ENCODE measurements around the gene SF3B4.

SF3B4 gene

GRCh38 chr1:149925751-149926150, 1.9 kb downstream of the SF3B4 start:
- no peak overlapping the region for H3K4me3 ChIP-seq
- H3K27me3 ChIP-seq (ENCODE audit: low read depth): no peaks in the 10 kb centered on the region
- H3K36me3 ChIP-seq (replicated peaks): peaks cover 54% of the 10 kb centered on the region
- no peaks in the 10 kb centered on the region for H3K9me3 ChIP-seq
- peaks cover 9% of the 10 kb centered on the region for H3K4me1 ChIP-seq
- DNase-seq (ENCODE audit: low spot score in 2 of 2): no peak
- in situ Hi-C loops (cut with MboI; ENCODE audit: low sequenced_read_pairs): no loop called here

GRCh38 chr1:149925345-149925744, 2.3 kb downstream of the SF3B4 start:
- Histone ChIP-seq H3K9me3 (no peaks in the 10 kb centered on the region), H3K4me3 (no peak overlapping the region), H3K27me3 (ENCODE audit: low read depth) (no peaks in the 10 kb centered on the region), H3K36me3 (replicated peaks) (peaks cover 54% of the 10 kb centered on the region), H3K4me1 (peaks cover 9% of the 10 kb centered on the region)
- no peak for DNase-seq (ENCODE audit: low spot score in 2 of 2)
- in situ Hi-C loops (cut with MboI; ENCODE audit: low sequenced_read_pairs): no loop called here

GRCh38 chr1:149923626-149924025, 4.0 kb downstream of the SF3B4 start:
- peaks cover 8% of the 10 kb centered on the region for H3K4me1 ChIP-seq
- no peaks in the 10 kb centered on the region for H3K27me3 ChIP-seq (ENCODE audit: low read depth)
- no peaks in the 10 kb centered on the region for H3K9me3 ChIP-seq
- no peak overlapping the region for H3K4me3 ChIP-seq
- no peak for DNase-seq (ENCODE audit: low spot score in 2 of 2)
- peaks cover 54% of the 10 kb centered on the region for H3K36me3 ChIP-seq (replicated peaks)
- in situ Hi-C loops (cut with MboI; ENCODE audit: low sequenced_read_pairs): loop anchor here (25.0 kb wide), 1 partner anchor 239 kb away; no protein-coding TSS in a partner anchor

DNA sequence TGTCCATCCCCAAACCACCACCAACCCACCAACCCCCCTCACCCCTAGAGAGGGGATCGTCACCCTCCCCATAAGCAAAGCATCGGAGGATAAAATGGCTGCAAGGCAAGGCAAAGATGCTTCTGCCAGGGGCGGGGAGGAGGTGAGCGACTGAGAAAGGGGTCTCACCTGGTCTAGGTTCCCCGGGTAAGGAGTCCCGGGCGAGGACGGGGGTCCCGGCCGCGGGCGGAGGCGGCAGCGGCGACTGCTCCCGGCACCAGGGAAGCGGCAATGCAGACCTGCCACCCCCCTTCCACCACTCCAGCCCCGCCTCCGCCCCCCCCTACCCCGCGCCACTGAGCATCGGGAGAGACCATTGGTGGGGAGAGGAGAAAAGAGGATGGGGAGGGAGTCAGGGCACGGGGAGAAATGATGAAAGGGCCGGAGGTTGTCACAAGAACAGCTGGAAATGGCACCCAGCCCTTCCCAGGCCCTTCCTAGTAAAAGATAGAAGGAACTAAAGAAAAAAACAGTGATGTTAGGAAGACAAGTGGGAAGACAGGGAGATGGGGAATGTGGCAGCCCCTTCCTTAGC, 9.9 kb downstream of the SF3B4 start, which contains the start of gene SV2A:
SV2A (minus strand) TSS at position 274 of the 574 bp plus-strand sequence. CDS start 4,004 bp downstream, outside the sequence.
- H3K4me3 ChIP-seq: no peak within 1 kb of the TSS
- no peak for DNase-seq (ENCODE audit: low spot score in 2 of 2)
- peaks cover 8% of the 10 kb centered on the region for H3K36me3 ChIP-seq (replicated peaks)
- H3K27me3 ChIP-seq (ENCODE audit: low read depth): no peaks in the 10 kb centered on the region
- in situ Hi-C loops (cut with MboI; ENCODE audit: low sequenced_read_pairs): loop anchor here (25.0 kb wide), 1 partner anchor 245 kb away; no protein-coding TSS in a partner anchor
- H3K9me3 ChIP-seq: no peaks in the 10 kb centered on the region
- no peaks in the 10 kb centered on the region for H3K4me1 ChIP-seq

DNA sequence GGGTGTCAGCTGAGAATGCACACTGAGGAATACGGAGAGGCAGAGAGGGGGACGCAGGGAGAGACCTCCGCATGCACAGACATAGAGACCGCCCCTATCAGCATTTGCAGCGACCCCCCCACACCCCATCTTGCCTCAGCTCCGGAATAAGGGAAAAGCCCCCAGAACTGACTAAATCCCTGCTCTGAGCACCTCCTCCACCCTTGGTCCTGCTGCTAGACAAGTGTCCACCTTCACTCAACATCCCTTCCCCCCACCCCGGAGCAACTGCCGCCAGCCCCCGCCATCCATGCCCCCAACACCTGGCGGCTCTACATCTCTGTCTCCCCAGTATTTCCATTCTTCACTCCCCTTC, 10.7 kb downstream of the SF3B4 start:
- no peak for DNase-seq (ENCODE audit: low spot score in 2 of 2)
- no peaks in the 10 kb centered on the region for H3K9me3 ChIP-seq
- in situ Hi-C loops (cut with MboI; ENCODE audit: low sequenced_read_pairs): loop anchor here (25.0 kb wide), 1 partner anchor 245 kb away; no protein-coding TSS in a partner anchor
- H3K4me3 ChIP-seq: no peak overlapping the region
- H3K4me1 ChIP-seq: no peaks in the 10 kb centered on the region
- H3K27me3 ChIP-seq (ENCODE audit: low read depth): no peaks in the 10 kb centered on the region
- H3K36me3 ChIP-seq (replicated peaks): peaks cover 3% of the 10 kb centered on the region

DNA sequence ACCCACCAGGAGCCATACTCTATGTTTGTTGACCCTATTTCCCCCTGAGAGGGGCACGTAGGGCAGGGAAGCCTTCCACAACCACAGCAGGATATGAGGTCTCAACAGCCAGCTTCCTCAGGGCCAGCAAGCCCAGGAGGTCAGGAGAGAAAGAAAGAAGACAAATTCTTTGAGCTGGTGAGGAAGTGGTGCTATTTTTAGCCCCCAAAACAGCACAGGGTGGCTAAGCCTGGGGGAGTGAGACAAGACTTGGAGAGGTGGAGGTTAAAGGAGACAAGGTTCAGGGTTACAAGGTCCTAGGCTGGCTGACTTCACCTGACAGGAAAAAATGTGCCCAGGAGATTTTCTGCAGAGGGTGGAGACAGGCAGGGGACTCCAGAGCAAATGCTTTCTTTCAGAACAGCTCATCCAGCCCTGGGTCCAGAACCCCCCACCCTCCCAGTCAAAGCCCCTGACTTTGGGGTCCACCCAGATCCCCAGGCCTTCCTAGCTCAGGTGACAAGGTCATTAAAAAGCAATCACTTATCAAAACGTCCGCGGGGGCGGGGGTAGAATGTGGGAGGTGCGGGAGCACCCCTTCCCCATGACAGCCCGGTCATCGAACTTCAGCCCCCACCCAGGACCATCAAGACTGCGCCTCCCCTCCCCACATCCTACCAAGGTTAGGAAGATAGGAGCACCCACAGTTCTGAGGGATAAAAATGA, 11.3 kb downstream of the SF3B4 start:
- no peaks in the 10 kb centered on the region for H3K4me1 ChIP-seq
- H3K27me3 ChIP-seq (ENCODE audit: low read depth): no peaks in the 10 kb centered on the region
- no peaks in the 10 kb centered on the region; the same call in 1 of the 2 replicates for H3K36me3 ChIP-seq (replicated peaks)
- no peak overlapping the region for H3K4me3 ChIP-seq
- H3K9me3 ChIP-seq: no peaks in the 10 kb centered on the region
- DNase-seq (ENCODE audit: low spot score in 2 of 2): no peak
- in situ Hi-C loops (cut with MboI; ENCODE audit: low sequenced_read_pairs): loop anchor here (25.0 kb wide), 1 partner anchor 246 kb away; no protein-coding TSS in a partner anchor

- in situ Hi-C loops (cut with MboI; ENCODE audit: low sequenced_read_pairs): loop anchor here (25.0 kb wide), 1 partner anchor 247 kb away; no protein-coding TSS in a partner anchor
These were observed 12.0 kb downstream of the SF3B4 start for GRCh38 chr1:149915429-149916192.

GRCh38 chr1:149914545-149914944, 13.1 kb downstream of the SF3B4 start:
- in situ Hi-C loops (cut with MboI; ENCODE audit: low sequenced_read_pairs): loop anchor here (25.0 kb wide), 1 partner anchor 248 kb away; no protein-coding TSS in a partner anchor
- no peaks in the 10 kb centered on the region for H3K36me3 ChIP-seq (replicated peaks)

More at GRCh38 chr1:149915429-149916192, 12.0 kb downstream of the SF3B4 start:
- H3K36me3 ChIP-seq (replicated peaks): no peaks in the 10 kb centered on the region
- H3K4me3 ChIP-seq: no peak overlapping the region
- DNase-seq (ENCODE audit: low spot score in 2 of 2): no peak
- no peaks in the 10 kb centered on the region for H3K27me3 ChIP-seq (ENCODE audit: low read depth)
- H3K9me3 ChIP-seq: no peaks in the 10 kb centered on the region
- no peaks in the 10 kb centered on the region for H3K4me1 ChIP-seq

GRCh38 chr1:149906570-149907075, 21.0 kb downstream of the SF3B4 start:
- H3K4me3 ChIP-seq: no peak overlapping the region
- H3K36me3 ChIP-seq (replicated peaks): no peaks in the 10 kb centered on the region
- H3K4me1 ChIP-seq: no peaks in the 10 kb centered on the region
- no peaks in the 10 kb centered on the region for H3K27me3 ChIP-seq (ENCODE audit: low read depth)
- H3K9me3 ChIP-seq: no peaks in the 10 kb centered on the region
- in situ Hi-C loops (cut with MboI; ENCODE audit: low sequenced_read_pairs): loop anchor here (25.0 kb wide), 1 partner anchor 256 kb away; no protein-coding TSS in a partner anchor
- DNase-seq (ENCODE audit: low spot score in 2 of 2): no peak

More at GRCh38 chr1:149914545-149914944, 13.1 kb downstream of the SF3B4 start:
- Histone ChIP-seq H3K4me3 (no peak overlapping the region), H3K9me3 (no peaks in the 10 kb centered on the region), H3K4me1 (no peaks in the 10 kb centered on the region), H3K27me3 (ENCODE audit: low read depth) (no peaks in the 10 kb centered on the region)
- no peak for DNase-seq (ENCODE audit: low spot score in 2 of 2)

- no peak overlapping the region for H3K4me3 ChIP-seq
- no peaks in the 10 kb centered on the region for H3K36me3 ChIP-seq (replicated peaks)
- no peaks in the 10 kb centered on the region for H3K4me1 ChIP-seq
- no peak for DNase-seq (ENCODE audit: low spot score in 2 of 2)
- H3K27me3 ChIP-seq (ENCODE audit: low read depth): no peaks in the 10 kb centered on the region
- in situ Hi-C loops (cut with MboI; ENCODE audit: low sequenced_read_pairs): loop anchor here (25.0 kb wide), 1 partner anchor 258 kb away; no protein-coding TSS in a partner anchor
- no peaks in the 10 kb centered on the region for H3K9me3 ChIP-seq
These were observed 23.6 kb downstream of the SF3B4 start for GRCh38 chr1:149903836-149904491.

GRCh38 chr1:149899460-149900284, 27.9 kb downstream of the SF3B4 start, which contains the start of gene BOLA1:
Gene BOLA1, plus strand, starts transcription at chr1:149899568. Its CDS starts 492 bp downstream, at chr1:149900060.
- H3K36me3 ChIP-seq (replicated peaks): no peaks in the 10 kb centered on the region
- H3K4me1 ChIP-seq: no peaks in the 10 kb centered on the region
- no peaks in the 10 kb centered on the region for H3K9me3 ChIP-seq
- DNase-seq (ENCODE audit: low spot score in 2 of 2): no peak
- in situ Hi-C loops (cut with MboI; ENCODE audit: low sequenced_read_pairs): loop anchor here (25.0 kb wide), 1 partner anchor 263 kb away; no protein-coding TSS in a partner anchor
- no peak within 1 kb of the TSS for H3K4me3 ChIP-seq
- H3K27me3 ChIP-seq (ENCODE audit: low read depth): no peaks in the 10 kb centered on the region

DNA sequence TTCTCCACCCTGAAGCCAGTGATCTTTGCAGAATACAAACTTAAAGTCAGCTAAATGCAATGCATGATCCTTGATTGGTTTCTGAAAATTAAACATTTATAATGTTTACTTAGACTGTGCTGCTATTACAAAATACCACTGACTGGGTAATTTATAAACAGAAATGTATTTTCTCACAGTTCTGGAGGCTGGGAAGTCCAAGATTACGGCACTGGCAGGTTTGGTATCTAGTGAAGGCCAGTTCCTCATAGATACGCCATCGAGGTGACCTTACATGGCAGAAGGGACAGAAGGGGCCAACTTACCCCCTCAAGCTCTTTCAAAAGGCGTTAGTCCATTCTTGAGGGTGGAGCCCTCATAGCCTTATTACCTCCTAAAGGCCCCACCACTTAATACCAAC, 31.0 kb downstream of the SF3B4 start:
- Histone ChIP-seq H3K27me3 (ENCODE audit: low read depth) (no peaks in the 10 kb centered on the region), H3K36me3 (replicated peaks) (no peaks in the 10 kb centered on the region), H3K4me3 (no peak overlapping the region), H3K4me1 (no peaks in the 10 kb centered on the region), H3K9me3 (no peaks in the 10 kb centered on the region)
- in situ Hi-C loops (cut with MboI; ENCODE audit: low sequenced_read_pairs): no loop called here
- DNase-seq (ENCODE audit: low spot score in 2 of 2): no peak

Data from HAP-1 (cell line).